AG10803 (cell line): ENCODE results near the gene LYPD6.

Source experiments
- DNase-seq: peaks from one replicate; pipeline ENCODE4 v3.0.0; 2010; ENCODE audit warnings: low read depth
- H3K4me3 ChIP-seq: 2 replicates; pipeline ENCODE4 v1.5.1; 2011; ENCODE audit warnings: mild to moderate bottlenecking, low read length, control low read depth
- CTCF ChIP-seq: conservative IDR thresholded peaks from 2 replicates; pipeline ENCODE4 v1.5.1; 2011; ENCODE audit warnings: mild to moderate bottlenecking, low read length, control low read depth, inconsistent platforms

The LYPD6 gene

GRCh38 chr2:149448315-149448714 lies 117.9 kb downstream of the LYPD6 start:
- DNase-seq = no peak
- no peak overlapping the region for H3K4me3 ChIP-seq
- no peak for TF ChIP-seq CTCF

- no peak overlapping the region for H3K4me3 ChIP-seq
- no peak for DNase-seq
- no peak for TF ChIP-seq CTCF
These were observed 118.6 kb downstream of the LYPD6 start for GRCh38 chr2:149449017-149449416.

GRCh38 chr2:149451417-149452165 lies 121.2 kb downstream of the LYPD6 start:
- no peak for DNase-seq
- TF ChIP-seq CTCF = no peak
- H3K4me3 ChIP-seq = no peak overlapping the region

GRCh38 chr2:149456285-149456684 lies 125.9 kb downstream of the LYPD6 start:
- DNase-seq = no peak

GRCh38 chr2:149458502-149458901 lies 128.1 kb downstream of the LYPD6 start:
- H3K4me3 ChIP-seq = no peak overlapping the region
- TF ChIP-seq CTCF = no peak
- DNase-seq = no peak

More at GRCh38 chr2:149456285-149456684, 125.9 kb downstream of the LYPD6 start:
- no peak for TF ChIP-seq CTCF
- no peak overlapping the region for H3K4me3 ChIP-seq

GRCh38 chr2:149463328-149464002 lies 133.1 kb downstream of the LYPD6 start:
- TF ChIP-seq CTCF = no peak
- H3K4me3 ChIP-seq = no peak overlapping the region
- peak; percentile 13 for DNase-seq

- no peak overlapping the region for H3K4me3 ChIP-seq
- no peak for TF ChIP-seq CTCF
- no peak for DNase-seq
These were observed 134.0 kb downstream of the LYPD6 start for GRCh38 chr2:149464396-149464795.
